OCI-LY3 (cell line): ENCODE measurements around the gene EXO5.

ENCODE experiments used
- CTCF ChIP-seq: fragments of 200-600, 300-600 bp; sonication (generic); IDR thresholded peaks from 2 replicates; pipeline ENCODE4 v1.5.1; 2014; ENCODE audit warnings: antibody characterized with exemption, low read length, low read depth
- EZH2phosphoT487 ChIP-seq: fragments of 200-600 bp; shearing (Covaris generic); IDR thresholded peaks from 2 replicates; pipeline ENCODE4 v1.6.1; 2018; ENCODE audit warnings: antibody characterized with exemption, mixed run types, low read depth

- TF ChIP-seq EZH2phosphoT487 (no peak), CTCF (no peak)
These were observed 594 bp upstream of the EXO5 start for GRCh38 chr1:40507973-40508372.
